HG03565 (cell line): ENCODE results near the gene HAL.

ENCODE experiments used
- ATAC-seq: cut with Tn5 transposase; IDR thresholded peaks from one replicate; pipeline ENCODE4 v1.9.1; 2021; ENCODE audit warnings: mild to moderate bottlenecking, moderate library complexity; ENCODE audit not compliant: unreplicated experiment

Gene HAL

GRCh38 chr12:95942524-95943329 lies 53.4 kb downstream of the HAL start, which contains the start of gene CCDC38:
Gene CCDC38 (minus strand): TSS chr12:95942614. CDS start chr12:95936509, 6,105 bp downstream.
- ATAC-seq = peak; percentile 96

DNA sequence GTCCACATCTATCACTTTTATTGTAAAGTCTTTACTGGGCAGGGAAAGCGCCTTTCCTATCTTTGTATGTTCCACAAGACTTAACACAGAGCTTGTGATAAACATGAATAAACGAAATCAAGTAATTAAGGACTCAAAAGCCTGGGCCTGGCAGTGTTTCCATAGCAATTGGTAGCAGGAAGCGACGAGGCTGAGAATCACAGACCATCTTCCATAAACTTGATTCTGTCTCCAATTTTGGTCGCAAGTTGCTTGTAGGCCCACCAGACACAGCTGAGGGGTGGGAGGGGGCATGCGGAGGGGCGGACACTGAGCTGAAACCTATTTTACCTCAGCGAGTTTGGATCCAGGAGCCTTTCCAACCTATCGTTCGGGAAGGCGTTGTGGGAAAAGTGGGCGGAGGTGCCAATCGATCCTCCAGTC lies 54.0 kb downstream of the HAL start:
- ATAC-seq = no peak

DNA sequence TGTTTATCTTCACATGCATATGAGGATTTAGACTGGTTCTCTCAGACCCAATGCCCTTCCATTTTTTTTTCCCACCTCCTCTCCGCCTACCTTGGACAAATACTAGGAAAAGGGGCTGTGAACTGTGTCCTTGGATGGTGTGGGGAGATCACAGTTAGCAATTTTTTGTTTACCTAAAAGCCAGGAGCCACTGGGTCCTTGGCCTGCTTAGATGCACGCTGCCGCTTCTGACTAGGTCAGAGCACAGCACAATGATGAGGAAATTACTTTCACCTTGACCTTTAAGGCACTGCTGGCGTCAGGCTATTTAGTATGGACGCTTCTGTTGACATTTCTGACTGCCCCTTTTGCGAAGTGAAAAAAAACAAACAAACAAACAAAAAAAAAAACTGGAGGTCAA lies 55.6 kb downstream of the HAL start:
- no peak for ATAC-seq
